Fibroblast of skin of scalp (primary cell): Measurements from ENCODE around the gene AKR1C2.
"Not testable (repeated sequence)": the region's sequence is repeated elsewhere in the genome, so short reads cannot be mapped to it uniquely, and the experiment has no call there.

Source experiments
- DNase-seq: peaks from one replicate; pipeline ENCODE4 v3.0.0-alpha.2; 2013

AKR1C2 gene

DNA sequence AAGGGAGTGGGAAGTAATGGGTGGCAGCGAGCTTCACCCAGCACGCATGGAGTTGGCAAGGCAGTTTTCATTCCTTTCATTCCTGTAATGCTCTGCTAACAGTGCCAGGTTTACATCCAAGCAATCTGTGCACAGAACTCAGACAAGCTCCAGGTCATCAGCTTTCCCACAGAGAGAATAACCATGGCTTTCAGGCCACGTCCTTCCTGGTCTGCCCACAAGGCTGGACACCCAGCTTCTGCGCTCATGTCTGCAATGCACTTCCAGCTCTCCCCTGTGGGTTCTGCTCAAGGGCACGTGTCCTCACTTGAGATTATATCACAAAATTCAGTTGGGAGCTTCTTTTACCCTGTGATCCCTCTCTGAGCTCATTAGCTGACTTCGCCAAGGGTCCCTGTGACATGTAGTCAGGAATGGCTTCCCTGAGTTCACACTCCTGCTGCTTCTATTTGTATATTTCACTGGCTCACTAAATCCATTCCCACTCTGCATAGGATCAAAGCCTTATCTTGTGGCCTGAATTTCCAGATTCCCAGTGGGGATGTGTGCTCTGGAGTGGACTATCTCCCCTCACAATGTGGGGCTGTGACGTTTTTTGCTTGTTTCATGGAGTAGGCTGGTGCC lies 18.6 kb downstream of the AKR1C2 start:
- DNase-seq = peak; percentile 3

DNA sequence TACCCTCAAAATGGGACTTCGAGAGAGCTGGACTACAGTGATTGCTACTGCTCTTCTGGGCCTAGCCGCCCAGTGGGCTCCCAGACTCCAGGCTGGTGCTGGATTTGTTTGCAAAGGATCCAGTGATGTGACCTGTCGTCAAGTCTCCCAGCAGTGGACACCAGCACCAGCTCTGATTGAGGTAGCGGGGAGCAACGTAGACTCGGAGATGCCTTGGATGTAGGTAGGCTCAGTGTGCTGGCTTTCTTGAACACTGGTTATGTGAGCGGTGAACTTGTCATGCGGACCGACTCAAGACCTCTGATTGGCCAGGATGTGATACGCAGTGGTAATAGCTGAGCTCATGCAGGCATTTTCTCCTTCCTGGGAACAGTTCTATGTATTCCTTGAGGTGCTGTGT lies 19.4 kb downstream of the AKR1C2 start:
- no peak for DNase-seq

DNA sequence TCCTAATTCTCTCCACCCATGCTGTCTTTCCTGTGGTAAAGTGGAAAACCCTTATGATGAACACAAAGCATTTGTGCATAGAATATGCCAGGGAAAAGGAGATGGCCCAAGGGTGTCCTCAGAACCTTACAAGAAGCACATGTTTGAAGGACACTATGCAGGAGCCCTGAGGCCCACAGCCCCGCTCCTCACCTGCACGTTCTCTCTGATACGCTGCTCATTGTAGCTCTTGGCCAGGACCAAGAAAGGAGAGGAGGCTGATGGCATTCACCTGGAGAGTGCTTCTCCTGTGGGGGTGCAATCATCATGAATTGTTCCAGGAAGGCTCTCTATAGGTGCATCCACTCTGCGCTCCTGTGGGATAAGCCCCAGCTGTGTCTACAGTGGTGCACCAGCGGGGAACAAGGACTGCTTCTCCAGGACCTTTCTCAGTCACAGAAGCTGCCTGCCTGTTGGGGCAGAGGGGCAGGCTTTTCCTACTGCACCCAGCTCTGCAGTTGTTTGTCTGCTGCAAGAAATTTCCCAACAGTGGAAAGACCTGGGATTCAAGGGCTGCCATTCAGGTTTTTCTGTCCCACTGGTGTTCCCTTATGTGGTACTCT lies 19.9 kb downstream of the AKR1C2 start:
- no peak for DNase-seq

DNA sequence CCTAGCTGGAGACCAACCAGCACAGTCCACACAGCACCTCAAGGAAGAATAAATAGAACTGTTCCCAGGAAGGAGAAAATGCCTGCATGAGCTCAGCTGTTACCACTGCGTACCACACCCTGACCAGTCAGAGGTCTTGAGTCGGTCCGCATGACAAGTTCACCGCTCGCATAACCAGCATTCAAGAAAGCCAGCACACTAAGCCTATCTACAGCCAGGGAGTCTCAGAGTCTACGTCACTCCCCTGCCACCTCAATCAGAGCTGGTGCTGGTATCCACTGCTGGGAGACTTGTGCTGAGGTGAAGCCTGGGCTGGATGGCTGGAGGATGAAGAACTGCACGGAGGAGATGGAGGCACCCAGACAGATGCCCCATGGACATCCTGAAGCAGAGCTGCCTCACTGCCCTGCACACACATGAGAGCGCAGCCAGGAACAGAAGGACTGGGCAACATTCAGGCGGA lies 20.9 kb downstream of the AKR1C2 start:
- no peak for DNase-seq

DNA sequence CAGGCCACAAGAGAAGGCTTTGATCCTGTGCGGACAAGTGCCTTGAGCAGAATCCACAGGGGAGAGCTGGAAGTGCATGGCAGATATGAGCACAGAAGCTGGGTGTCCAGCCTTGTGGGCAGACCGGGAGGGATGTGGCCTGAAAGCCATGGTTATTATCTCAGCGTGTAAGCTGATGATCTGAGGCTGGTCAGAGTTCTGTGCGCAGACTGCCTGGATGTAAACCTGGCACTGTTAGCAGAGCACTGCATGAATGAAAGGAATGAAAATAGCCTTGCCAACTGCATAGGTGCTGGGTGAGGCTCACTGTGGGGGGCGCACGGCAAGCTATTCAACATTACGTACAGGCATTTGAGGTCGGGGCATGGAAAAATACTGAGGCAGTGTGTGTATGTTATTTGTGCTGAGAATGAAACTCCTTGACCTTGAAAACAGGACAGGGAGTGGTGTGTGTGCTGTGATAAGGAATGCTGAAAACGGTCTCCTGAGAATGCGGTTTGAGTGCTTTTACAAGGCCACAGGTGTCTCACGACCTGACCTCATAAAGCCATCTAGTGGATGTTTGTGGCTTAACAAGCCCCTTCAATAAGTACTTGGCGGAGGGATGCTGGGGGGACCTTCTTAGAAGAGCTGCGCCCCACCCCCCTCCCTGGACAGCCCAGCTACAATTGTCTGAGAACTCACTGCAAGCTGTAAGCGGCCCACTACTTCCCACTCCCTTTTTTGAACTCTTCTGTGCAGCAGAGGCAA lies 21.8 kb downstream of the AKR1C2 start:
- DNase-seq = no peak

DNA sequence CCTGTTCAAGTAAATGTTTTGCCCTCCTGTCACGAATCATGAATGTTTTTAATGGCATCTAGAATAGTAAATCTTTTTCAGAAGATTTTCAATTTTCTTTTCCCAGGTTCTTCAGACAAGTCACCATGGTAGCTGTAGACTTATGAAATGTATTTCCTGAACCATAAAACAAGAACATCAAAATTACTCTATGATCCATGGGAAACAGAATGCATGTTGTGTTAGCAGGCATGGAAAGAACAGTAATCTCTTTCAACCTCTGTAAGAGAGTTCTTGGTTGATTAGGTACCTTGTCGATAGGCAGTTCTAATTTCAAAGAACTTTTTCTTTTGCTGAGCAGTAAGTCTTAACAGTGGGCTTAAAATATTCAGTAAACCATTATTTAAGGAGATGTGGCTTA lies 22.9 kb downstream of the AKR1C2 start:
- no peak for DNase-seq

DNA sequence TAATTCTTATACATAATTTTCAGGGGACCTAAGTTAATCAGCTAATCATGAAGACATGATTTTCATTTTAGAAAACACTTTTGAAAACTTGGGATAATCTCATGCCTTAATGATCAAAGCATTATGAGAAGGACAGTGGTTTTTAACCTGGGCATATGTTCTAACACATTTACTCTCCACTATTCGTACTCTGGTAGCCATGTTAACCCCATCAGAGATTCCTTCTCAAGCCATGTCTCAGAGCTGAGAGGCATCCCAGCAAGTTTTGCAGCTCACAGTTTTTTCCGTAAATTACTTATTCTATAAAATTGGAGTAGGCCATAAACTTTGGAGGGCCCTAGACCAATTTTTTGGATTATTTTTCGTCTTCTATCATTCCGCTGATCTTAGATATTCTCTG lies 24.8 kb downstream of the AKR1C2 start:
- no peak for DNase-seq

DNA sequence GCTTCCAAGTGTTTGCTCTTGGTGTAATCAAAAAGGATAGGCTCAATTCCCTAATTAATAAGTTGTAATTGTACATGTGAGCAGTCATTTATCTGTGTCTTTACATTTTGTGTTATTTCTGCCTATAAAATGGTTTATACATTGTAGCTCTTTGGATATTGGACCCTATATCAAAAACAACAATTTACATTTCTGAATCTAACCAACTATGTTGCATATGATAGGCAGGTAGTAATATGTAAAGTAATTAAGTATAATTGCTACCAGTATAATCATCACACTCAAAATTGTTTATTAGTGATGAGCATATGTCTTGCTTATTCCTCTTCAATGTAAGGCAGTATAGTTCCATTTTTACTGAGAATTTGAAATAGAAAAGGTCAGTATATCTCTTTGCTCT lies 26.6 kb downstream of the AKR1C2 start:
- no peak for DNase-seq

DNA sequence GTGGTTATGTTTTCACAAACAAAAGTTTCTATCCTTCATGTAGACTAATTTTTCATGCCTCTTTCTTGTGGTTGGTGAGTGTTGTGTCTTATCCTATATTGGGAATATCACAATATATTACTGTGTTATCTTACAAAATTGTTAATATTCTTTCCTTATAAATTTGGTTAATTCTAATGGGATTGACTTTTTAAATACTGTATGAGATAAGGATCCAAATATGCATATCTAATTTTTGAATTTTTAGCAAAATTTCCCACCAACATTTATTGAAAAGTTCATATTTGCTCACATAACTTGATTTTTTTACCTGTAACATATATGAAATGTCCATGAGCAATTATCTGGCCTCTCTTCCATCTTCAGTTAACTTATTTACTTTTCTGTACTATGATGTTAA lies 29.3 kb downstream of the AKR1C2 start:
- DNase-seq = not testable (repeated sequence)

DNA sequence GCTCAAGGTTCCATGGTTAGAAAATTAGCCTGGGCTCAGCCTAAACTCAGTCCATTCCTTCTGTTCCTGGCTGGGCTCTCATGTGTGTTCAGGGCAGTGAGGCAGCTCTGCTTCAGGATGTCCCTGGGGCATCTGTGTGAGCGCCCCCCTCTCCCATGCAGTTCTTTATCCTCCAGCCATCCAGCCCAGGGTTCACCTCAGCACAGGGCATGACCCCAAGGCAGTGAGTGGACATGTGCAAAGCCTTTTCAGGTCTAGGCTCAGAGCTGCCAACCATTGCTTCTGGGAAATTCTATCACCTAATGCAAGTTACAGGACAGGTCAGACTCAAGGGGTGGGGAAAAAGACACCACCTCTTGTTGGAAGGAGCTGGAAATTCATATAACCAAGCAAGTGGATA lies 30.4 kb downstream of the AKR1C2 start:
- DNase-seq = not testable (repeated sequence)

DNA sequence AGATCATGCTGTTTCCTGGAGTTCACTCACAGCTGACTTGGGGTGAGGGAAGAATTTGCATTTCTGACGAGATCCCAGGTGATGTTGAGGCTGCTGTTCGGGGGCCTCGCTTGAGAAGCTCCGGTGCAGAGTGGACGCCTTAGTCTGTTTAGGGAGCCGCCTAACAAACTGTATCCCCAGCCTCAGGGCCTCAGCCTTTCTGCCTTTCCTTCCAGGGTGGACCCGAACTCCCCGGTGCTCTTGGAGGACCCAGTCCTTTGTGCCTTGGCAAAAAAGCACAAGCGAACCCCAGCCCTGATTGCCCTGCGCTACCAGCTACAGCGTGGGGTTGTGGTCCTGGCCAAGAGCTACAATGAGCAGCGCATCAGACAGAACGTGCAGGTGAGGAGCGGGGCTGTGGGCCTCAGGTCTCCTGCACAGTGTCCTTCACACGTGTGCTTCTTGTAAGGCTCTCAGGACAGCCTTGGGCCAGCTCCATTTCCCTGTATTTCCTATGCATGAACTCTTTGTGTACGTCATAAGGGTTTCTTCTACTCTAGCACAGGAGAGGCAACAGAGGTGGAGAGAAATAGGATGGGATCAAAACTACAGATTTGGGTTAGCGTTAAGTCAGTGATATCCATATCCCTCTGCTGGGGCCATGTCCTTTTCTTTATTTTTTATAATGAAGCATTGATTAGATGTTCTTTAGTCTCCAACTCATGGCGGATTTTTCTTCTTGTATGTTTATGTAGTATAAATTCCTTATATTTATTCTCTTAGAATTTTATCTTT lies 31.1 kb downstream of the AKR1C2 start:
- DNase-seq = not testable (repeated sequence)

DNA sequence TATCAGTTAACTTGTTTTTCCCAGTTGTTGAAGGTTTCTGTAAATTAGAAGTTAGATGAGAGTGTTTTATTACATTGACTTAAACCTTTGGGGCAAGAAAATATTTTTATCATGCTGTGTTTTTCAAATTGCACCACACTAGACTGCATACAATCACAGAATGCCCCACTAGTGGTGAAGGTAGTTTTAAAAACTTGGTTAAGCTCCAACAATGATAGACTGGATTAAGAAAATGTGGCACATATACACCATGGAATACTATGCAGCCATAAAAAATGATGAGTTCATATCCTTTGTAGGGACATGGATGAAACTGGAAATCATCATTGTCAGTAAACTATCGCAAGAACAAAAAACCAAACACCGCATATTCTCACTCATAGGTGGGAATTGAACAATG lies 33.3 kb downstream of the AKR1C2 start:
- DNase-seq = not testable (repeated sequence)

DNA sequence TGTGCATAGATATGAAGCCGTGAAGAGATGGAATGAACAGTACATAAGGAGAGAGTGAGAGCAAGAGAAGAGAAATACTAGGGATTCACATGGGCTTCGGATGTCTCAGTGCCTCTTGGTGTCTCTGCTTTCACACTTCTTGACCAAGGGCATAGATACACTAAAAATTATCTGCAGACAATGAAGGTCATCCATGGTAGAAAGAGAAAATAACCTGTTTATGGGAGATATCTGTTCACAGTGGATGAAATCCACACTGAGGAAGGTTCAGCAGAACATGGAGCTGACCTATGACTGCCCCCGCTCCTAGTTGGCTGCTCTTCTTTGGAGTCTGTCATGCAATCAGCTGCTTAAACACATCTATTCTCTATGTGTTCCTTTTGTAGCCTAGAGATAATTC lies 34.4 kb downstream of the AKR1C2 start:
- not testable (repeated sequence) for DNase-seq

DNA sequence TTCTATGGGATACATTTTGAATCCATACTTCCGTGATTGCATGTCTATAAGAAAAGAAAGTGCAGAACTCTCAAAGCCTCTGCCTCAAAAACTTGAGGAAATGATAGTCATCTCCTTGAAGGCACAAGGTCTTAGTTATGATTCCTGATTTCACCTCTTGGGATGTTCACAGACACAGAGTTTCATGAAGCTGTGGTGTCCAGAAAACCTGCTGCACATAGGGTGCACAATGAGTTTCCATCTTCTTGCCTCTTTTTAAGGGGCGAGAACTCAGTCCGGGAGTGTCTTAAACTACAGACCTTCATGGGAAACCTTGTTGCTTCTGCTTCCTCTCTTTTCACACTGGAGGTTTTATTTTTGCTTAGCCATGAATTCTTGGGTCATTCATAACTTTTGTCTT lies 36.5 kb downstream of the AKR1C2 start:
- not testable (repeated sequence) for DNase-seq

DNA sequence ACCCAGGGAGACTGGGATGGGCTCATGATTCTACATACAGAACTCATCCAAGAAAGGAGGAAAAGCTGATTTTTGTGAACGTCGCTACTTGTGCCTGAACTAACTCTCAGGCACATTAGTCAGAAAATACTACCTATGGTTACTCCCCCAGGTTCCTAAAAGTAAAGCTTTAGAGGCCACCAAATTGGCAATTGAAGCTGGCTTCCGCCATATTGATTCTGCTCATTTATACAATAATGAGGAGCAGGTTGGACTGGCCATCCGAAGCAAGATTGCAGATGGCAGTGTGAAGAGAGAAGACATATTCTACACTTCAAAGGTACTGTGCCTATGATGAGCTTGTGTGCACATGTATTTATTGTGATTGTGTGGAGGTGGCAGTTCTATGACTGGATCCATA lies 37.9 kb downstream of the AKR1C2 start:
- not testable (repeated sequence) for DNase-seq

DNA sequence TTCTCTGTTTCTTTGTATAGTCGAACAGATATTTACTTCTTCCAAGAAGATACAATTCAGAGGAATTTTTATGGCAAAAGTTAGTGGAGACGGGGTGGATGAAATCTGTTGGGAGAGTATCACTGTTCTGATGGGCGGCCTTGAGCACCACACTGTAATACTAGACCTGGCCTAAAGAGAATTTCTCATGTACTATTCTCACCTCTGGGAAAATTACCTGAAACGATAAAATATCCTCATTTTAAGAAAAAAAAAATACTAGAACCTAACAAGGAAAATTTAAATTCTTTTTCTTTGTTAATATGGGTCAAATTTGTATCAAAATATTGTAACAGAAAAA lies 39.9 kb downstream of the AKR1C2 start:
- not testable (repeated sequence) for DNase-seq

DNA sequence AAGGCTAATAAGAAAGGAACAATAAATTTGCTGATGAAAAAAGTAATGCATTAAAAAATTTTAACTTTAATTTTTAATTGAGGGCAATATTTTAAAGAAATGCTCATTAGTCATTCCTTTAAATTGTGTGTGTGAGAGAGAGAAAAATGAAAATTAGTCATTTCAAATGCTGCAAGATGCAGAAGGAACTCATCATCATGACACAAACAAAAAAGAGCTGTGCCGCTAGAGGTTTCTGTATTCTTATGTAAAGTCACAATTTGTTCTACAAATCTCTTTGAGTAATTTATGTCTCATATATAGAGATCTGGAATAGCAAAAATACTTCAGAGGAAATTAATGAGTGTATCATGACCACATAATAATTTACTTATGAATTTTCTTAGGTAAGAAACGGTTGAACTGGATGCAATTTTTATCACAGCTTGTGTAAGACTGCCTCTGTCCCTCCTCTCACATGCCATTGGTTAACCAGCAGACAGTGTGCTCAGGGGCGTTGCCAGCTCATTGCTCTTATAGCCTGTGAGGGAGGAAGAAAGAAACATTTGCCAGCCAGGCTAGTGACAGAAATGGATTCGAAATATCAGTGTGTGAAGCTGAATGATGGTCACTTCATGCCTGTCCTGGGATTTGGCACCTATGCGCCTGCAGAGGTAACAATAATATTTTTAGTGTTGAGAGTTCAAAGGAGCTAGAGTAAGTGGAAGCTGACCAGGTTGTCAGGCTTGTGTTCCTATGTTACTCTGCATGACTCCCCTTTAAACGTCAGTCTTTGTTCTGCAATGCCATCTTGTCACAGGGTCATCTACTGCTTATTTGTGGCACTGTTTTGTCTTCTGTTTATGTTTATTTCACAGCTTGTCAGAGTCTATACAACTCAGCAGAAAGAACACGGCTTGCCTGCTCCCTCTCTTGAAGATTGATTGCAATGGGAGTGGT lies 40.5 kb downstream of the AKR1C2 start, which contains the start of gene AKR1C1:
Gene AKR1C1 (plus strand): TSS at position 540 of the 939 bp plus-strand sequence. CDS start 30 bp downstream, at position 570.
- peak; percentile 15 for DNase-seq

DNA sequence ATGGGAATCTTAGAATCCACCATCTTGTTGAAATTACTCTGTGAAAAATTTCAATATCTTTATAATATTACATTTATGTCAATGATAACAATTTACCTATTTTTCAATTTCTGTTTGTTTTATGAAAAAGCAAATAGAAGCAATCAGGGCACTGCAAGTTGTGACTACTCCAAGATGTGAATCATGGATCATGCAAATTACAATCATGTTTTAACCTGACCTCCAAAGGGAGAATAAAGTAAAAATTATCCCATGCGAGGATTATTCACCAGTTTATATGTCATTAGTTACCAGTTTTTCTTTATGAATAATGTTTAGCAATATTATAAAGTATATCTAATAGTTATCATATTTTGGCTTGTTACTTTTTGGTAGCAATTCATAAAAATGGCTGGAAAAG lies 41.3 kb downstream of the AKR1C2 start:
- DNase-seq = not testable (repeated sequence)

DNA sequence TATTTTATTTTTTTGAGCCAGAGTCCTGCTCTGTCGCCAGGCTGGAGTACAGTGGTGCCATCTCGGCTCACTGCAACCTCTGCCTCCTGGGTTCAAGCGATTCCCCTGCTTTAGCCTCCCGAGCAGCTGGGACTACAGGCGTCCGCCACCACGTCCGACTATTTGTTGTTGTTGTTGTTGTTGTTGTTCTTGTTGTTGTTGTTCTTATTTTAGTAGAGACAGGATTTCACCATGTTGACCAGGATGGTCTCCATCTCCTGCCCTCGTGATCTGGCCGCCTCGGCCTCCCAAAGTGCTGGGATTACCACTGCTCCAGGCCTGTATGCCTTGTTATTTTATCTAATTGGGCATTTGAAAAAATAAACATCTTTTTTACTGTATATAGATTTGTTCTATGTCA lies 42.1 kb downstream of the AKR1C2 start:
- DNase-seq = not testable (repeated sequence)

DNA sequence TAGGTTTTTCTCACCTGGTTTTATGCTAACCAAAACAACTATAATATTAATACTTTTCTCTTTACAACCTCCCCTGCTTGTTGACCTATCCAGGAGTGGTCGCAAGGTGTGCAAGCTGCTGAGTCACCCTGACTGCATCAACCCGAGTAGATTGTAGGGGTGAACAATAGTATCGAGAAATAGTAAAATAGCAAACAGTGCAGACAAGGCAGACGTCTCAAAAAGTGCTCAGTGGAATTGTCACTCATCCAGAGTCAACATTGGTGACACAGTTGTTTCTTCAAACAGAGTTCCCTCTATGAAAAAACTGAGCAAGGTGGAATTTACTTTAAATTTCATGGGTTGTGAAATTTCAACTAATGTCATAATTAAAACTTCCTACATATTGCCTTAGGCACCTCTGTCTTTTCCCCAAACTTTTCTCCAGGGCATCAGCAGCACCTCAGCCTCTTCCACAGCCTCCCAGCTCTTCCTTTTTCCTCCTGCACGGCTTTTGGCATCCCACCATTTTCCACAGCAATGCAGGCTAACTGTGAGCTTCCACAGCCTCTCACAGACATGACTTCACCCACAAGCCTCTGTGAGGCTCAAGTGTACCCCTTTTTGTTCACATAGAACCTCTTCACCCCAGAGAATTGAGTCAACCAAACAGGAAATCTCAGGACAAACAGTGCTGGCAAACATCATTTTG lies 46.6 kb downstream of the AKR1C2 start:
- DNase-seq = not testable (repeated sequence)

DNA sequence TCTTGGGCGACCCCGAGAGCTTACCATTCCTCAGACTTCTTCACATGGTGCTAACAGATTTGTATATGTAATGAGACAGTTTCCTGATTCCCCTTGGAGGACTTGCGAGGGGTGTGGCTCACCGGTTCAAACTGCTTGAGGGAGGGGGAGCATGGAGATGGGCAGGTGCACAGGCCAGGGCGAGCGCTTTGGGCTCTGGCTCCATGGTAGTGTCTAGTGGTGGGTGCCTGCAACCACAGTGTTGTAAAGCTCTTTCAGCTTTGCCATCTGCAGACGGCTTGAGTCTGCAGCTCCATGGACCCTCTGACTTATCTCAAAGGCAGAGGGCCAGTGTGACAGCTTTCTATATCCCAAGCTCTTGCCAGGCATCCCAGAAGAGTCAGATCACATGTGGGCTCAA lies 47.6 kb downstream of the AKR1C2 start:
- DNase-seq = not testable (repeated sequence)
